Activated CD8-positive, alpha-beta T cell treated with anti-CD3 and anti-CD28 coated beads, Interleukin-2, amount 10 ng/mL, durations not matched to agents 7 days and 5 days (primary cell): ENCODE results near the gene PRDM11. TPM values are rescaled to one million over a fixed set of nuclear protein-coding genes. Genes with fewer than 3 reads are reported as not detected.

ENCODE experiments used
- ATAC-seq: fragments of 150-1000 bp; cut with Tn5 transposase; one replicate; pipeline ENCODE4 v1.10.0; 2021; ENCODE audit warnings: moderate library complexity
- CTCF ChIA-PET: fragments of 350-600 bp; sonication (Branson Sonifier 250); formaldehyde crosslinking; loops from one replicate; lab custom pipeline; 2021; ENCODE audit warnings: antibody characterized with exemption; lab: Charles Lee
- POLR2A ChIA-PET: fragments of 350-600 bp; sonication (Branson Sonifier 250); formaldehyde crosslinking; loops from one replicate; lab custom pipeline; 2021; ENCODE audit warnings: antibody characterized with exemption; lab: Charles Lee
- DNase-seq: peaks from one replicate; pipeline ENCODE4 v3.0.0-alpha.2; 2020
- H3K27ac Mint-ChIP-seq: one replicate; pipeline ENCODE4 v1.8.0; 2021; ENCODE audit warnings: mild to moderate bottlenecking, mixed read lengths
- H3K27me3 Mint-ChIP-seq: one replicate; pipeline ENCODE4 v1.8.0; 2021; ENCODE audit warnings: low read depth, mixed read lengths
- H3K36me3 Mint-ChIP-seq: one replicate; pipeline ENCODE4 v1.8.0; 2021; ENCODE audit warnings: low read depth, mixed read lengths
- H3K4me1 Mint-ChIP-seq: one replicate; pipeline ENCODE4 v1.8.0; 2021; ENCODE audit warnings: low read depth, mixed read lengths
- H3K4me3 Mint-ChIP-seq: one replicate; pipeline ENCODE4 v1.8.0; 2021; ENCODE audit warnings: mild to moderate bottlenecking, mixed read lengths
- H3K9me3 Mint-ChIP-seq: one replicate; pipeline ENCODE4 v1.8.0; 2022; ENCODE audit warnings: mixed read lengths; ENCODE audit not compliant: insufficient read depth
- total RNA-seq, 2 experiments: library from RNA; stranded (reverse); gene quantifications; one replicate each; pipeline ENCODE4 v1.2.3, GENCODE V29; 2021

PRDM11 gene
- total RNA-seq, 2 experiments from 2014 or later: 3.5 to 3.6 TPM

- ChIA-PET POLR2A (no interaction called here), CTCF (no interaction called here)
- no peak for DNase-seq
- Mint-ChIP-seq H3K9me3 (no peaks in the 10 kb centered on the region), H3K27ac (no peak overlapping the region), H3K27me3 (no peaks in the 10 kb centered on the region), H3K4me3 (no peak overlapping the region), H3K36me3 (no peaks in the 10 kb centered on the region), H3K4me1 (no peaks in the 10 kb centered on the region)
- ATAC-seq: no peak
Observed at GRCh38 chr11:45208135-45208534, 61.7 kb downstream of the PRDM11 start.

- no peak overlapping the region for H3K4me3 Mint-ChIP-seq
- no peaks in the 10 kb centered on the region for H3K9me3 Mint-ChIP-seq
- ChIA-PET POLR2A (no interaction called here), CTCF (no interaction called here)
- H3K27ac Mint-ChIP-seq: no peak overlapping the region
- ATAC-seq: no peak
- no peaks in the 10 kb centered on the region for H3K27me3 Mint-ChIP-seq
- DNase-seq: no peak
- H3K36me3 Mint-ChIP-seq: no peaks in the 10 kb centered on the region
- H3K4me1 Mint-ChIP-seq: no peaks in the 10 kb centered on the region
Observed at GRCh38 chr11:45209000-45209879, 62.8 kb downstream of the PRDM11 start.

GRCh38 chr11:45209891-45210699 lies 63.7 kb downstream of the PRDM11 start:
- H3K4me1 Mint-ChIP-seq: peaks cover 8% of the 10 kb centered on the region
- H3K27me3 Mint-ChIP-seq: no peaks in the 10 kb centered on the region
- CTCF ChIA-PET: no interaction called here
- DNase-seq (no peak), ATAC-seq (no peak)
- H3K9me3 Mint-ChIP-seq: no peaks in the 10 kb centered on the region
- H3K36me3 Mint-ChIP-seq: no peaks in the 10 kb centered on the region
- H3K27ac Mint-ChIP-seq: peak overlapping the region; percentile 43
- POLR2A ChIA-PET: no interaction called here
- H3K4me3 Mint-ChIP-seq: no peak overlapping the region

- Mint-ChIP-seq H3K27ac (no peak overlapping the region), H3K4me1 (peaks cover 15% of the 10 kb centered on the region), H3K36me3 (no peaks in the 10 kb centered on the region), H3K9me3 (no peaks in the 10 kb centered on the region), H3K4me3 (no peak overlapping the region), H3K27me3 (no peaks in the 10 kb centered on the region)
- DNase-seq (no peak), ATAC-seq (no peak)
- ChIA-PET CTCF (no interaction called here), POLR2A (no interaction called here)
Observed at GRCh38 chr11:45210846-45211245, 64.4 kb downstream of the PRDM11 start.

GRCh38 chr11:45211732-45212131 lies 65.3 kb downstream of the PRDM11 start:
- Mint-ChIP-seq H3K4me3 (no peak overlapping the region), H3K36me3 (no peaks in the 10 kb centered on the region), H3K9me3 (no peaks in the 10 kb centered on the region), H3K27me3 (no peaks in the 10 kb centered on the region), H3K4me1 (peaks cover 18% of the 10 kb centered on the region), H3K27ac (no peak overlapping the region)
- DNase-seq (no peak), ATAC-seq (no peak)
- CTCF ChIA-PET: no interaction called here
- POLR2A ChIA-PET: no interaction called here

GRCh38 chr11:45212566-45213315 lies 66.3 kb downstream of the PRDM11 start:
- no peaks in the 10 kb centered on the region for H3K9me3 Mint-ChIP-seq
- H3K27me3 Mint-ChIP-seq: no peaks in the 10 kb centered on the region
- H3K36me3 Mint-ChIP-seq: no peaks in the 10 kb centered on the region
- H3K27ac Mint-ChIP-seq: no peak overlapping the region
- DNase-seq (no peak), ATAC-seq (no peak)
- H3K4me1 Mint-ChIP-seq: peaks cover 18% of the 10 kb centered on the region
- ChIA-PET CTCF (no interaction called here), POLR2A (no interaction called here)
- H3K4me3 Mint-ChIP-seq: no peak overlapping the region

GRCh38 chr11:45213316-45213665 lies 66.9 kb downstream of the PRDM11 start:
- peaks cover 18% of the 10 kb centered on the region for H3K4me1 Mint-ChIP-seq
- H3K27ac Mint-ChIP-seq: no peak overlapping the region
- no peak overlapping the region for H3K4me3 Mint-ChIP-seq
- no peak for DNase-seq
- POLR2A ChIA-PET: no interaction called here
- H3K9me3 Mint-ChIP-seq: no peaks in the 10 kb centered on the region
- no peak for ATAC-seq
- CTCF ChIA-PET: no interaction called here
- H3K36me3 Mint-ChIP-seq: no peaks in the 10 kb centered on the region
- H3K27me3 Mint-ChIP-seq: no peaks in the 10 kb centered on the region

- ATAC-seq: no peak
- Mint-ChIP-seq H3K4me3 (no peak overlapping the region), H3K9me3 (no peaks in the 10 kb centered on the region), H3K36me3 (no peaks in the 10 kb centered on the region), H3K27me3 (no peaks in the 10 kb centered on the region), H3K27ac (no peak overlapping the region), H3K4me1 (peaks cover 18% of the 10 kb centered on the region)
- CTCF ChIA-PET: interaction anchor here (1.1 kb wide), 1 partner anchor 20 kb away, joined by 4 read pairs; no protein-coding TSS in a partner anchor
- no peak for DNase-seq
- POLR2A ChIA-PET: no interaction called here
Observed at GRCh38 chr11:45213717-45214116, 67.3 kb downstream of the PRDM11 start.

- no peak overlapping the region for H3K4me3 Mint-ChIP-seq
- peak overlapping the region; percentile 18 for H3K27ac Mint-ChIP-seq
- ChIA-PET POLR2A (interaction anchor here (0.7 kb wide), 1 partner anchor 72 kb away, joined by 3 read pairs; no protein-coding TSS in a partner anchor), CTCF (interaction anchor here (2.5 kb wide), 1 partner anchor 18 kb away, joined by 5 read pairs; no protein-coding TSS in a partner anchor)
- no peaks in the 10 kb centered on the region for H3K9me3 Mint-ChIP-seq
- DNase-seq: no peak
- no peaks in the 10 kb centered on the region for H3K36me3 Mint-ChIP-seq
- ATAC-seq: no peak
- H3K4me1 Mint-ChIP-seq: peaks cover 18% of the 10 kb centered on the region
- no peaks in the 10 kb centered on the region for H3K27me3 Mint-ChIP-seq
Observed at GRCh38 chr11:45215098-45215865, 68.8 kb downstream of the PRDM11 start.

GRCh38 chr11:45216031-45216430 lies 69.6 kb downstream of the PRDM11 start:
- DNase-seq (no peak), ATAC-seq (no peak)
- Mint-ChIP-seq H3K4me3 (no peak overlapping the region), H3K9me3 (no peaks in the 10 kb centered on the region), H3K36me3 (no peaks in the 10 kb centered on the region), H3K27ac (no peak overlapping the region), H3K27me3 (no peaks in the 10 kb centered on the region), H3K4me1 (peaks cover 18% of the 10 kb centered on the region)
- CTCF ChIA-PET: interaction anchor here (1.6 to 2.5 kb wide), 2 partner anchors 18 to 289 kb away, joined by 4 to 5 read pairs; no protein-coding TSS in a partner anchor
- POLR2A ChIA-PET: no interaction called here

GRCh38 chr11:45216901-45217300 lies 70.5 kb downstream of the PRDM11 start:
- CTCF ChIA-PET: interaction anchor here (1.6 to 2.5 kb wide), 2 partner anchors 17 to 290 kb away, joined by 4 to 5 read pairs; no protein-coding TSS in a partner anchor
- Mint-ChIP-seq H3K27ac (no peak overlapping the region), H3K4me3 (no peak overlapping the region), H3K4me1 (peaks cover 18% of the 10 kb centered on the region), H3K9me3 (no peaks in the 10 kb centered on the region), H3K27me3 (no peaks in the 10 kb centered on the region), H3K36me3 (no peaks in the 10 kb centered on the region)
- no peak for ATAC-seq
- DNase-seq: no peak
- POLR2A ChIA-PET: no interaction called here
